Raji (cell line): Measurements from ENCODE around the gene CDH13.

Experiments
- POLR2A ChIP-seq: IDR thresholded peaks from 2 replicates; pipeline ENCODE4 v1.6.1; 2011; ENCODE audit warnings: low read depth, low read length, control low read depth; ENCODE audit not compliant: insufficient read depth

Gene CDH13

GRCh38 chr16:83732536-83732935 is 1105.8 kb downstream of the CDH13 start:
- no peak for TF ChIP-seq POLR2A

- TF ChIP-seq POLR2A = no peak
Observed at GRCh38 chr16:83733301-83733700, 1106.5 kb downstream of the CDH13 start.

- TF ChIP-seq POLR2A = no peak
Observed at GRCh38 chr16:83734136-83734535, 1107.4 kb downstream of the CDH13 start.

GRCh38 chr16:83737729-83738354 is 1111.1 kb downstream of the CDH13 start:
- TF ChIP-seq POLR2A = no peak

- TF ChIP-seq POLR2A = no peak
Observed at GRCh38 chr16:83738923-83739503, 1112.2 kb downstream of the CDH13 start.

- no peak for TF ChIP-seq POLR2A
Observed at GRCh38 chr16:83742124-83742899, 1115.5 kb downstream of the CDH13 start.

GRCh38 chr16:83743241-83743640 is 1116.5 kb downstream of the CDH13 start:
- TF ChIP-seq POLR2A = no peak

GRCh38 chr16:83743720-83744119 is 1117.0 kb downstream of the CDH13 start:
- no peak for TF ChIP-seq POLR2A

GRCh38 chr16:83744441-83744981 is 1117.7 kb downstream of the CDH13 start:
- TF ChIP-seq POLR2A = no peak

GRCh38 chr16:83746611-83747010 is 1119.8 kb downstream of the CDH13 start:
- no peak for TF ChIP-seq POLR2A

GRCh38 chr16:83747936-83748335 is 1121.2 kb downstream of the CDH13 start:
- TF ChIP-seq POLR2A = no peak

GRCh38 chr16:83755391-83755790 is 1128.6 kb downstream of the CDH13 start:
- no peak for TF ChIP-seq POLR2A

GRCh38 chr16:83762141-83762991 is 1135.6 kb downstream of the CDH13 start:
- no peak for TF ChIP-seq POLR2A

- TF ChIP-seq POLR2A = no peak
Observed at GRCh38 chr16:83762992-83763358, 1136.2 kb downstream of the CDH13 start.

GRCh38 chr16:83768986-83769385 is 1142.2 kb downstream of the CDH13 start:
- TF ChIP-seq POLR2A = no peak
